NB4 (cell line): ENCODE data around the gene POU3F1.

Experiments
- CTCF ChIP-seq: IDR thresholded peaks from one replicate; pipeline ENCODE4 v1.5.1; 2012; ENCODE audit warnings: low read depth, low read length
- POLR2A ChIP-seq: IDR thresholded peaks from 2 replicates; pipeline ENCODE4 v1.6.1; 2011; ENCODE audit warnings: mild to moderate bottlenecking; ENCODE audit not compliant: insufficient read length; ENCODE audit errors: extremely low read depth

- TF ChIP-seq POLR2A (no peak), CTCF (no peak)
These were observed 7.0 kb upstream of the POU3F1 start for GRCh38 chr1:38053416-38054091.
